Liver (tissue), 9 donors: ENCODE data around the gene CASZ1. TPM values are rescaled to one million over a fixed set of nuclear protein-coding genes. Genes with fewer than 3 reads are reported as not detected.

Source experiments
- DNase-seq: peaks from one replicate; pipeline ENCODE4 v3.0.0-alpha.2; 2017; ENCODE audit warnings: low spot score
- H3K27ac ChIP-seq, 2 donors: one replicate each; pipeline ENCODE4 v1.7.0; 2013; ENCODE audit warnings: inconsistent platforms in 2 of 2, low read length in 2 of 2, control low read depth in 1 of 2, low read depth in 1 of 2, mild to moderate bottlenecking in 1 of 2
- H3K27me3 ChIP-seq, 4 donors: one replicate each; pipeline versions ENCODE4 v1.6.1 to v1.7.0; 2013; ENCODE audit warnings: low read length in 3 of 4, inconsistent platforms in 1 of 4, mild to moderate bottlenecking in 1 of 4, moderate library complexity in 1 of 4; ENCODE audit not compliant: control insufficient read depth in 4 of 4, insufficient read depth in 4 of 4
- H3K36me3 ChIP-seq, 4 donors: one replicate each; pipeline versions ENCODE4 v1.6.1 to v1.7.0; 2013; ENCODE audit warnings: low read length in 3 of 4, mild to moderate bottlenecking in 3 of 4, low read depth in 1 of 4, moderate library complexity in 1 of 4; ENCODE audit not compliant: control insufficient read depth in 4 of 4, insufficient read depth in 3 of 4
- H3K4me1 ChIP-seq, 4 donors: one replicate each; pipeline versions ENCODE4 v1.6.1 to v1.7.0; 2013; ENCODE audit warnings: low read length in 3 of 4, mild to moderate bottlenecking in 3 of 4, moderate library complexity in 1 of 4; ENCODE audit not compliant: control insufficient read depth in 4 of 4, insufficient read depth in 4 of 4
- H3K4me3 ChIP-seq, 3 donors: one replicate each; pipeline versions ENCODE4 v1.6.1 to v1.7.0; 2013; ENCODE audit warnings: low read length in 3 of 3, control low read depth in 1 of 3, low read depth in 1 of 3, mild to moderate bottlenecking in 1 of 3
- H3K9ac ChIP-seq, 2 donors: one replicate each; pipeline ENCODE4 v1.7.0; 2013; ENCODE audit warnings: low read length in 2 of 2, mild to moderate bottlenecking in 2 of 2, moderate library complexity in 2 of 2, control low read depth in 1 of 2, low read depth in 1 of 2
- H3K9me3 ChIP-seq, 4 donors: one replicate each; pipeline versions ENCODE4 v1.6.1 to v1.7.0; 2013; ENCODE audit warnings: low read length in 3 of 4; ENCODE audit not compliant: control insufficient read depth in 4 of 4
- ATF3 ChIP-seq: IDR thresholded peaks from 2 replicates; pipeline ENCODE4 v1.6.1; 2016; ENCODE audit warnings: antibody characterized with exemption
- CTCF ChIP-seq: fragments of 150-350 bp; IDR thresholded peaks from 2 replicates; pipeline ENCODE4 v1.5.1; 2017; ENCODE audit warnings: improper control_type of control experiment, low read depth, low read length; ENCODE audit not compliant: missing input control
- EGR1 ChIP-seq, 2 donors: IDR thresholded peaks; 2 replicates each; pipeline ENCODE4 v1.6.1; 2016 to 2018; ENCODE audit warnings: antibody characterized with exemption in 2 of 2, low read depth in 2 of 2
- FOXA1 ChIP-seq: IDR thresholded peaks from 2 replicates; pipeline ENCODE4 v1.6.1; 2016; ENCODE audit warnings: antibody characterized with exemption
- FOXA2 ChIP-seq: IDR thresholded peaks from 2 replicates; pipeline ENCODE4 v1.6.1; 2016; ENCODE audit warnings: antibody characterized with exemption
- GABPA ChIP-seq, 2 donors: IDR thresholded peaks in 1 of 2; conservative IDR thresholded peaks in 1 of 2; 2 replicates each; pipeline ENCODE4 v1.6.1; 2016; ENCODE audit warnings: antibody characterized with exemption in 2 of 2, mild to moderate bottlenecking in 1 of 2, moderate library complexity in 1 of 2
- HNF4A ChIP-seq, 2 donors: conservative IDR thresholded peaks; 2 replicates each; pipeline ENCODE4 v1.6.1; 2016; ENCODE audit warnings: antibody characterized with exemption in 2 of 2, mild to moderate bottlenecking in 2 of 2
- HNF4G ChIP-seq: IDR thresholded peaks from 2 replicates; pipeline ENCODE4 v1.6.1; 2016; ENCODE audit warnings: antibody characterized with exemption
- JUND ChIP-seq, 2 donors: IDR thresholded peaks; 2 replicates each; pipeline ENCODE4 v1.6.1; 2016; ENCODE audit warnings: antibody characterized with exemption in 2 of 2
- MAX ChIP-seq: IDR thresholded peaks from 2 replicates; pipeline ENCODE4 v1.6.1; 2016; ENCODE audit warnings: antibody characterized with exemption
- NR2F2 ChIP-seq: IDR thresholded peaks from 2 replicates; pipeline ENCODE4 v1.6.1; 2016; ENCODE audit warnings: antibody characterized with exemption
- RAD21 ChIP-seq, 2 donors: IDR thresholded peaks; 2 replicates each; pipeline ENCODE4 v1.6.1; 2016; ENCODE audit warnings: antibody characterized with exemption in 2 of 2, mild to moderate bottlenecking in 2 of 2
- REST ChIP-seq: IDR thresholded peaks from 2 replicates; pipeline ENCODE4 v1.6.1; 2016; ENCODE audit warnings: antibody characterized with exemption, mild to moderate bottlenecking
- RXRA ChIP-seq, 2 donors: IDR thresholded peaks; 2 replicates each; pipeline ENCODE4 v1.6.1; 2017 to 2018; ENCODE audit warnings: antibody characterized with exemption in 2 of 2, mild to moderate bottlenecking in 1 of 2
- SP1 ChIP-seq: IDR thresholded peaks from 2 replicates; pipeline ENCODE4 v1.6.1; 2018; ENCODE audit warnings: antibody characterized with exemption, mild to moderate bottlenecking
- TAF1 ChIP-seq: conservative IDR thresholded peaks from 2 replicates; pipeline ENCODE4 v1.6.1; 2016; ENCODE audit warnings: antibody characterized with exemption, mild to moderate bottlenecking
- YY1 ChIP-seq: IDR thresholded peaks from 2 replicates; pipeline ENCODE4 v1.6.1; 2016; ENCODE audit warnings: antibody characterized with exemption, mild to moderate bottlenecking
- ZBTB33 ChIP-seq: IDR thresholded peaks from 2 replicates; pipeline ENCODE4 v1.6.1; 2016; ENCODE audit warnings: antibody characterized with exemption
- WGBS: extraction: QIAGEN DNeasy Blood & Tissue Kit; methylation state at CpG from one replicate; pipeline ENCODE4 v1.1.7; 2013; 5-methylcytosine and 5-hydroxymethylcytosine counted together
- polyA plus RNA-seq, 2 donors: library from polyadenylated mRNA; stranded (reverse) in 1 of 2; unstranded in 1 of 2; fragments of 200-250 nt in 1 of 2; fragments of >200 nt in 1 of 2; fragmentation: Nextera tagmentation in 1 of 2; extraction: Ambion mirVana in 1 of 2; gene quantifications; one replicate each; pipeline versions ENCODE4 v1.2.1 to v1.2.3, GENCODE V29; 2013 to 2015
- total RNA-seq, 2 donors: library from RNA; depleted of rRNA; stranded (reverse); fragments of >200 nt; gene quantifications; one replicate each; pipeline ENCODE4 v1.2.3, GENCODE V29; 2014
- donor health status: healthy.
- donor health status: healthy.
- donor health status: healthy.
- donor health status: healthy.
- donor health status: healthy.

The CASZ1 gene
- total and polyA plus RNA-seq, 4 donors, result 1.0 to 3.5 (median 1.9) TPM

GRCh38 chr1:10733474-10734366 is 62.7 kb downstream of the CASZ1 start:
- Histone ChIP-seq H3K36me3 (no peaks in the 10 kb centered on the region), H3K9me3 (no peaks in the 10 kb centered on the region), H3K27ac (no peak overlapping the region), H3K4me1 (no peaks in the 10 kb centered on the region), H3K9ac (no peak overlapping the region), H3K27me3 (no peaks in the 10 kb centered on the region), H3K4me3 (no peak overlapping the region)
- no peak for DNase-seq
- 80% methylated on average over 11 of the region's 11 CpGs for WGBS
- TF ChIP-seq SP1 (no peak), NR2F2 (no peak), MAX (no peak), TAF1 (no peak), RXRA (IDR thresholded peaks at IDR 0.05) (no peak), FOXA1 (no peak), EGR1 (IDR thresholded peaks at IDR 0.05; ENCODE audit: low read depth in 2 of 2) (no peak), RAD21 (IDR thresholded peaks at IDR 0.05) (no peak), REST (no peak), YY1 (no peak), JUND (IDR thresholded peaks at IDR 0.05) (no peak)

- Histone ChIP-seq H3K36me3 (no peaks in the 10 kb centered on the region), H3K9me3 (no peaks in the 10 kb centered on the region), H3K27me3 (no peaks in the 10 kb centered on the region), H3K4me3 (no peak overlapping the region), H3K9ac (no peak overlapping the region), H3K4me1 (peaks cover 0 to 17% (median 13%) of the 10 kb centered on the region in 4 donors), H3K27ac (no peak overlapping the region)
- no peak for DNase-seq
- 91% methylated on average over 7 of the region's 7 CpGs for WGBS
- TF ChIP-seq CTCF (no peak), HNF4A (conservative IDR thresholded peaks at IDR 0.05) (no peak), YY1 (no peak), SP1 (no peak), HNF4G (no peak), RAD21 (IDR thresholded peaks at IDR 0.05) (no peak), MAX (no peak), RXRA (IDR thresholded peaks at IDR 0.05) (no peak), ATF3 (no peak), ZBTB33 (no peak), JUND (IDR thresholded peaks at IDR 0.05) (no peak), FOXA1 (no peak), FOXA2 (no peak), TAF1 (no peak), REST (no peak), EGR1 (IDR thresholded peaks at IDR 0.05; ENCODE audit: low read depth in 2 of 2) (no peak), GABPA (IDR thresholded peaks at IDR 0.05 in 1 of 2, conservative IDR thresholded peaks at IDR 0.05 in 1 of 2) (no peak), NR2F2 (no peak)
These were observed 65.5 kb downstream of the CASZ1 start for GRCh38 chr1:10730985-10731384.
